ENCODE measurements around the gene UST. TPM values are rescaled to one million over a fixed set of nuclear protein-coding genes. Genes with fewer than 3 reads are reported as not detected.

UST gene
- total RNA-seq, 1 donor from 2014 or later: 33.3 TPM

DNA sequence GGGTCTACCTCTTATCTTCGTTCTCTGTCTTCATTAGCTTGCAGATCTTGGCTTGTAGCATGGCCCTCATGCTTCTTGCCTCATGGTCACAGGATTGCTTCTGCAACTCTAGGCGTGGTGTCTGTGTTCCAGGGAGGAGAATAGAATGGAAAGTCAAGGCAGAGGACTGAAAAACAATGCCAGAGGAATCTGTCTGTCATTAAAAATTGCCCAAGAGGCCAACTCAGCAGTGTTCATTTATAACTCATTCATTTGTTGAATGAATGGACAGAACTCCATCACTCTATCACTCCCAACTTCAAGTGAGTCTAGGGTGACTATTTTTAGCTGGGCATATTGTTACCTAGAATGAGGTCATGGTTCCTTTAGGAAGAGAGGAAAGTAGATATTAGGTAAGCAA is 179.6 kb downstream of the UST start:
- no peaks in the 10 kb centered on the region for H3K9me3 Mint-ChIP-seq
- Histone ChIP-seq H3K27ac (no peak overlapping the region), H3K4me1 (peaks cover 11% of the 10 kb centered on the region), H3F3A (ENCODE audit: low read depth) (peaks cover 5% of the 10 kb centered on the region), H3K4me3 (no peak overlapping the region), H3K4me2 (no peak overlapping the region), H3K36me3 (no peaks in the 10 kb centered on the region), H3K9ac (no peak overlapping the region), H3K27me3 (no peaks in the 10 kb centered on the region), H3K79me2 (ENCODE audit: low read depth) (peaks cover 23% of the 10 kb centered on the region), H3K9me3 (ENCODE audit: low read depth) (no peaks in the 10 kb centered on the region), H2AFZ (replicated peaks) (no peak overlapping the region), H4K20me1 (ENCODE audit: low read depth) (peaks cover 17% of the 10 kb centered on the region)
- H3K27me3 Mint-ChIP-seq (ENCODE audit: insufficient read depth, low read depth): peaks cover 2% of the 10 kb centered on the region
- no peak overlapping the region for H3K4me3 Mint-ChIP-seq
- H3K4me1 Mint-ChIP-seq: peaks cover 22% of the 10 kb centered on the region
- no peak for DNase-seq (ENCODE audit: low spot score)
- TF ChIP-seq, protein P1, sequence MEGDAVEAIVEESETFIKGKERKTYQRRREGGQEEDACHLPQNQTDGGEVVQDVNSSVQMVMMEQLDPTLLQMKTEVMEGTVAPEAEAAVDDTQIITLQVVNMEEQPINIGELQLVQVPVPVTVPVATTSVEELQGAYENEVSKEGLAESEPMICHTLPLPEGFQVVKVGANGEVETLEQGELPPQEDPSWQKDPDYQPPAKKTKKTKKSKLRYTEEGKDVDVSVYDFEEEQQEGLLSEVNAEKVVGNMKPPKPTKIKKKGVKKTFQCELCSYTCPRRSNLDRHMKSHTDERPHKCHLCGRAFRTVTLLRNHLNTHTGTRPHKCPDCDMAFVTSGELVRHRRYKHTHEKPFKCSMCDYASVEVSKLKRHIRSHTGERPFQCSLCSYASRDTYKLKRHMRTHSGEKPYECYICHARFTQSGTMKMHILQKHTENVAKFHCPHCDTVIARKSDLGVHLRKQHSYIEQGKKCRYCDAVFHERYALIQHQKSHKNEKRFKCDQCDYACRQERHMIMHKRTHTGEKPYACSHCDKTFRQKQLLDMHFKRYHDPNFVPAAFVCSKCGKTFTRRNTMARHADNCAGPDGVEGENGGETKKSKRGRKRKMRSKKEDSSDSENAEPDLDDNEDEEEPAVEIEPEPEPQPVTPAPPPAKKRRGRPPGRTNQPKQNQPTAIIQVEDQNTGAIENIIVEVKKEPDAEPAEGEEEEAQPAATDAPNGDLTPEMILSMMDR (IDR thresholded peaks at IDR 0.05): no peak
- TF ChIP-seq EZH2 (IDR thresholded peaks at IDR 0.05) (no peak), EZH2phosphoT487 (IDR thresholded peaks at IDR 0.05) (no peak)
- H3K27ac Mint-ChIP-seq: no peak overlapping the region
- peaks cover 5% of the 10 kb centered on the region for H3K36me3 Mint-ChIP-seq

DNA sequence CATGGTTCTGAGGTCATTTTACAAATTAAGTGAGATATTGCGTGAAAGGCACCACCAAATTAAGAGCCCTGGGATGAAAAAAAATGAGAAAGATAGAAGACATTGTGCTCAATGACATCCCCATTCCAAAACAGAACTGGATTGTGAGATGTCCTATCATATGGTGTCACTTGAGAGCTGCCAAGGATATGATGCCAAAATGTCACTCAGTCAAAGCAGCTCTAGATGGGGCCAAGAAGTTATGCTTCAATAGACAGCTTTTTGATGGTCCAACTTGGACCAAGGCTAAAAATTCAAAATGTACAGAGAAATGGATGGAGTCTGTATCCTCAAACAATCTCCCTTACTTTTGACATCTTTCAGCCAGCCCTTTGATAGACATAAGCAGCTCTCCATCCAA is 180.8 kb downstream of the UST start:
- Mint-ChIP-seq H3K27me3 (ENCODE audit: insufficient read depth, low read depth) (no peaks in the 10 kb centered on the region), H3K36me3 (peaks cover 2% of the 10 kb centered on the region), H3K4me1 (peaks cover 22% of the 10 kb centered on the region), H3K4me3 (no peak overlapping the region), H3K27ac (no peak overlapping the region), H3K9me3 (no peaks in the 10 kb centered on the region)
- TF ChIP-seq EZH2phosphoT487 (IDR thresholded peaks at IDR 0.05): no peak
- TF ChIP-seq, protein P1 (IDR thresholded peaks at IDR 0.05): no peak
- TF ChIP-seq EZH2 (IDR thresholded peaks at IDR 0.05): no peak
- H3K4me2 ChIP-seq: no peak overlapping the region
- peaks cover 11% of the 10 kb centered on the region for H3K4me1 ChIP-seq
- H3K4me3 ChIP-seq: no peak overlapping the region
- no peaks in the 10 kb centered on the region for H3K36me3 ChIP-seq
- no peaks in the 10 kb centered on the region for H3K27me3 ChIP-seq
- H3K9ac ChIP-seq: no peak overlapping the region
- peaks cover 17% of the 10 kb centered on the region for H3K79me2 ChIP-seq (ENCODE audit: low read depth)
- peaks cover 17% of the 10 kb centered on the region for H4K20me1 ChIP-seq (ENCODE audit: low read depth)
- no peak overlapping the region for H2AFZ ChIP-seq (replicated peaks)
- H3K9me3 ChIP-seq (ENCODE audit: low read depth): no peaks in the 10 kb centered on the region
- peaks cover 5% of the 10 kb centered on the region for H3F3A ChIP-seq (ENCODE audit: low read depth)
- H3K27ac ChIP-seq: no peak overlapping the region
- no peak for DNase-seq (ENCODE audit: low spot score)

DNA sequence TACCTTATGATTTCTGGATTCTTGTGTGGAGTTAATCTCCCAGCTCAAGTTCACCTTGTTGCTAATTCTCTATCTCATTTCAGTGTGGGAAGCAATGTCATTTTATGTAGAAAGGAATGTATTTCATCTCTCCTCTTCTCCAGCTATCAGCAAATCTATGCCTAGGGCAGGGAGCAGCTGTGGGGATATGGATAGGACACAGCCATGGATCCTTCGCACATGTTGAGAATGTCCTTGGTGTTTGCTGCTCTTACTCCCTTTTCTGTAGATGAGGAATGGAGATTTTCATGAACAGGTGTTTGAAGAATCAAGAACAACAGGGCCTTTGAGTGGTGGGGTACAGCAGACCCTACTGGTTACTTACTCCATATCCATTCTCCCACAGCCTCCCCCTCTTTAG is 182.0 kb downstream of the UST start:
- TF ChIP-seq, protein P1 (IDR thresholded peaks at IDR 0.05): no peak
- no peak for TF ChIP-seq EZH2 (IDR thresholded peaks at IDR 0.05)
- TF ChIP-seq EZH2phosphoT487 (IDR thresholded peaks at IDR 0.05): no peak
- Histone ChIP-seq H3K79me2 (ENCODE audit: low read depth) (peaks cover 17% of the 10 kb centered on the region), H3F3A (ENCODE audit: low read depth) (peaks cover 3% of the 10 kb centered on the region), H3K4me2 (no peak overlapping the region), H2AFZ (replicated peaks) (no peak overlapping the region), H3K4me3 (no peak overlapping the region), H3K27me3 (no peaks in the 10 kb centered on the region), H4K20me1 (ENCODE audit: low read depth) (peaks cover 14% of the 10 kb centered on the region), H3K36me3 (no peaks in the 10 kb centered on the region), H3K4me1 (peaks cover 10% of the 10 kb centered on the region), H3K27ac (no peak overlapping the region), H3K9me3 (ENCODE audit: low read depth) (no peaks in the 10 kb centered on the region), H3K9ac (no peak overlapping the region)
- H3K9me3 Mint-ChIP-seq: no peaks in the 10 kb centered on the region
- H3K36me3 Mint-ChIP-seq: peaks cover 2% of the 10 kb centered on the region
- H3K4me3 Mint-ChIP-seq: no peak overlapping the region
- DNase-seq (ENCODE audit: low spot score): no peak
- H3K4me1 Mint-ChIP-seq: peaks cover 17% of the 10 kb centered on the region
- no peaks in the 10 kb centered on the region for H3K27me3 Mint-ChIP-seq (ENCODE audit: insufficient read depth, low read depth)
- no peak overlapping the region for H3K27ac Mint-ChIP-seq
